PC-9 (cell line): ENCODE results near the gene GRB2. TPM values are rescaled to one million over a fixed set of nuclear protein-coding genes. Genes with fewer than 3 reads are reported as not detected.

ENCODE experiments used
- BruUV-seq: library from RNA; stranded (reverse); fragments of 400-500 nt; replicated peaks from 2 replicates; lab custom pipeline; 2021; lab: Mats Ljungman, UMichigan
- CTCF ChIA-PET: fragments of 300-600 bp; sonication (Branson Sonifier 250); formaldehyde crosslinking; loops from one replicate; lab custom pipeline; 2022; ENCODE audit warnings: antibody characterized with exemption; lab: Charles Lee
- POLR2A ChIA-PET: fragments of 300-600 bp; sonication (Branson Sonifier 250); formaldehyde crosslinking; loops from one replicate; lab custom pipeline; 2022; ENCODE audit warnings: antibody characterized with exemption; ENCODE audit not compliant: unreplicated experiment; lab: Charles Lee
- DNase-seq, 2 experiments: peaks; one replicate each; pipeline versions ENCODE4 v3.0.0 to v3.0.0-alpha.2; 2015 to 2022; ENCODE audit warnings: mixed read lengths in 1 of 2
- H2AFZ ChIP-seq: fragments of 200-600 bp; sonication (generic); 2 replicates; pipeline ENCODE4 v1.8.1; 2017; ENCODE audit warnings: antibody characterized with exemption
- H3F3A ChIP-seq: fragments of 200-600 bp; sonication (generic); 2 replicates; pipeline ENCODE4 v1.8.1; 2017; ENCODE audit warnings: antibody characterized with exemption, mild to moderate bottlenecking, low read depth; ENCODE audit not compliant: insufficient read depth
- H3K27ac ChIP-seq: fragments of 200-600 bp; sonication (generic); 2 replicates; pipeline ENCODE4 v1.6.1; 2016; ENCODE audit warnings: mixed run types
- H3K27me3 ChIP-seq: fragments of 200-600 bp; sonication (generic); 2 replicates; pipeline ENCODE4 v1.6.1; 2016; ENCODE audit warnings: low read depth, mixed run types; ENCODE audit not compliant: insufficient read depth
- H3K36me3 ChIP-seq: fragments of 200-600 bp; sonication (generic); 2 replicates; pipeline ENCODE4 v1.6.1; 2016; ENCODE audit warnings: low read depth, mixed run types
- H3K4me1 ChIP-seq: fragments of 200-600 bp; sonication (generic); replicated peaks from 2 replicates; pipeline ENCODE4 v1.6.1; 2016; ENCODE audit warnings: mixed run types; ENCODE audit not compliant: insufficient read depth
- H3K4me2 ChIP-seq: fragments of 200-600 bp; sonication (generic); 2 replicates; pipeline ENCODE4 v1.6.1; 2017; ENCODE audit warnings: mixed run types
- H3K4me3 ChIP-seq: fragments of 200-600 bp; sonication (generic); 2 replicates; pipeline ENCODE4 v1.6.1; 2016; ENCODE audit warnings: mixed run types
- H3K79me2 ChIP-seq: fragments of 200-600 bp; sonication (generic); 2 replicates; pipeline ENCODE4 v1.6.1; 2017; ENCODE audit warnings: low read depth, mixed run types
- H3K9me2 ChIP-seq: fragments of 200-600 bp; sonication (generic); 2 replicates; pipeline ENCODE4 v1.8.1; 2017; ENCODE audit warnings: mild to moderate bottlenecking; ENCODE audit not compliant: insufficient read depth
- H3K9me3 ChIP-seq: fragments of 200-600 bp; sonication (generic); 2 replicates; pipeline ENCODE4 v1.8.1; 2016; ENCODE audit warnings: low read depth; ENCODE audit not compliant: insufficient read depth
- H4K20me1 ChIP-seq: fragments of 200-600 bp; sonication (generic); 2 replicates; pipeline ENCODE4 v1.8.1; 2017; ENCODE audit not compliant: insufficient read depth
- EZH2 ChIP-seq: fragments of 200-600 bp; sonication (generic); IDR thresholded peaks from 2 replicates; pipeline ENCODE4 v1.8.0; 2017; ENCODE audit warnings: antibody characterized with exemption, low read depth
- intact Hi-C: fragments of 100-400 bp; cut with micrococcal nuclease; formaldehyde crosslinking; loops from one replicate; pipeline ENCODE4 v1.10.0; 2022; ENCODE audit not compliant: unreplicated experiment
- total RNA-seq: library from RNA; stranded (reverse); gene quantifications from 2 replicates; pipeline ENCODE4 v1.2.3, GENCODE V29; 2021
- TF ChIP-seq, protein P1 (sequence below): fragments of 200-600 bp; sonication (generic); conservative IDR thresholded peaks from 2 replicates; pipeline ENCODE4 v1.6.1; 2017; ENCODE audit warnings: mixed run types, antibody characterized with exemption, mild to moderate bottlenecking, moderate library complexity

Gene GRB2
- total RNA-seq, 1 experiment from 2014 or later: 75.3 TPM

GRCh38 chr17:75388476-75389030 is 16.9 kb downstream of the GRB2 start:
- H4K20me1 ChIP-seq: peaks cover 29% of the 10 kb centered on the region
- POLR2A ChIA-PET: no interaction called here
- H3K4me1 ChIP-seq: peaks cover 14% of the 10 kb centered on the region
- no peaks in the 10 kb centered on the region for H3K9me3 ChIP-seq
- TF ChIP-seq, protein P1, sequence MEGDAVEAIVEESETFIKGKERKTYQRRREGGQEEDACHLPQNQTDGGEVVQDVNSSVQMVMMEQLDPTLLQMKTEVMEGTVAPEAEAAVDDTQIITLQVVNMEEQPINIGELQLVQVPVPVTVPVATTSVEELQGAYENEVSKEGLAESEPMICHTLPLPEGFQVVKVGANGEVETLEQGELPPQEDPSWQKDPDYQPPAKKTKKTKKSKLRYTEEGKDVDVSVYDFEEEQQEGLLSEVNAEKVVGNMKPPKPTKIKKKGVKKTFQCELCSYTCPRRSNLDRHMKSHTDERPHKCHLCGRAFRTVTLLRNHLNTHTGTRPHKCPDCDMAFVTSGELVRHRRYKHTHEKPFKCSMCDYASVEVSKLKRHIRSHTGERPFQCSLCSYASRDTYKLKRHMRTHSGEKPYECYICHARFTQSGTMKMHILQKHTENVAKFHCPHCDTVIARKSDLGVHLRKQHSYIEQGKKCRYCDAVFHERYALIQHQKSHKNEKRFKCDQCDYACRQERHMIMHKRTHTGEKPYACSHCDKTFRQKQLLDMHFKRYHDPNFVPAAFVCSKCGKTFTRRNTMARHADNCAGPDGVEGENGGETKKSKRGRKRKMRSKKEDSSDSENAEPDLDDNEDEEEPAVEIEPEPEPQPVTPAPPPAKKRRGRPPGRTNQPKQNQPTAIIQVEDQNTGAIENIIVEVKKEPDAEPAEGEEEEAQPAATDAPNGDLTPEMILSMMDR: no peak
- no peak for TF ChIP-seq EZH2
- peaks cover 17% of the 10 kb centered on the region; the same call in 1 of the 2 replicates for H3F3A ChIP-seq
- H2AFZ ChIP-seq: no peak overlapping the region
- BruUV-seq: no TSS peak
- H3K27me3 ChIP-seq: no peaks in the 10 kb centered on the region
- no peak for DNase-seq
- intact Hi-C loops: no loop called here
- no peak overlapping the region for H3K4me2 ChIP-seq
- no peak overlapping the region for H3K4me3 ChIP-seq
- CTCF ChIA-PET: no interaction called here
- no peaks in the 10 kb centered on the region for H3K9me2 ChIP-seq
- no peak overlapping the region for H3K27ac ChIP-seq
- no peaks in the 10 kb centered on the region for H3K36me3 ChIP-seq
- peaks cover 93% of the 10 kb centered on the region for H3K79me2 ChIP-seq

- Histone ChIP-seq H3K4me3 (no peak overlapping the region), H4K20me1 (peaks cover 37% of the 10 kb centered on the region), H3K27me3 (no peaks in the 10 kb centered on the region), H3K4me1 (peaks cover 16% of the 10 kb centered on the region), H3K79me2 (peaks cover 93% of the 10 kb centered on the region), H2AFZ (no peak overlapping the region), H3K27ac (no peak overlapping the region), H3K9me2 (no peaks in the 10 kb centered on the region), H3K9me3 (no peaks in the 10 kb centered on the region), H3K4me2 (no peak overlapping the region), H3K36me3 (no peaks in the 10 kb centered on the region), H3F3A (peaks cover 18% of the 10 kb centered on the region; the same call in 1 of the 2 replicates)
- intact Hi-C loops: no loop called here
- no peak for DNase-seq
- no TSS peak for BruUV-seq
- CTCF ChIA-PET: no interaction called here
- no peak for TF ChIP-seq EZH2
- TF ChIP-seq, protein P1: no peak
- POLR2A ChIA-PET: no interaction called here
Observed at GRCh38 chr17:75387771-75388170, 17.7 kb downstream of the GRB2 start.

DNA sequence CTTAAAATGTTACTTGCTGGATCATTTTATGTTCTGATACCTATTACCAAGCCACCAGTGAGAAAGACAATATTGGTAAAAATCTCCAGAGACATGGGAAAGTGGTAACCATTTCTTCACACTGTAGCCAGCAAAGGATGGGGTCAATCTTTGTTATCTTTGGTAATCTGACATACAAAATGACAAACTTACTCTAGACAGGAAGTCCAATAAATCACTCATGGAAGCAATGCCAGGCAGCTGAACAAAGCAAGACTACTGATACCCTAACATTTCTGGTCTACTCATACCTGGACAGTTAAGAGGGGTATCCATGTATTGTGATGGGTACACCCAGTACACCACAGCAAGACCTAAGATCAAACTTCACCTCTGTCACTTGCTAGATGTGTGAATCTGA is 19.0 kb downstream of the GRB2 start:
- no TSS peak for BruUV-seq
- Histone ChIP-seq H3K27me3 (no peaks in the 10 kb centered on the region), H3K36me3 (no peaks in the 10 kb centered on the region), H3K79me2 (peaks cover 88% of the 10 kb centered on the region), H3K9me3 (no peaks in the 10 kb centered on the region), H3K4me3 (no peak overlapping the region), H3K9me2 (no peaks in the 10 kb centered on the region), H3K27ac (no peak overlapping the region), H2AFZ (no peak overlapping the region), H3K4me1 (peaks cover 9% of the 10 kb centered on the region; the same call in 1 of the 2 replicates), H3K4me2 (no peak overlapping the region), H4K20me1 (peaks cover 38% of the 10 kb centered on the region), H3F3A (peaks cover 18% of the 10 kb centered on the region; the same call in 1 of the 2 replicates)
- DNase-seq: no peak
- CTCF ChIA-PET: interaction anchor here (0.7 kb wide), 1 partner anchor 22 kb away, joined by 3 read pairs; no protein-coding TSS in a partner anchor
- TF ChIP-seq EZH2: no peak
- TF ChIP-seq, protein P1: no peak
- intact Hi-C loops: no loop called here
- POLR2A ChIA-PET: no interaction called here
